ENCODE data around the gene PZP. TPM values are rescaled to one million over a fixed set of nuclear protein-coding genes. Genes with fewer than 3 reads are reported as not detected.

The PZP gene
- total and polyA plus RNA-seq, 2 of the 13 experiments (the other 11 are each of a cell fraction or from before 2014, with no cell fraction given) = 0.07 to 0.89 TPM

DNA sequence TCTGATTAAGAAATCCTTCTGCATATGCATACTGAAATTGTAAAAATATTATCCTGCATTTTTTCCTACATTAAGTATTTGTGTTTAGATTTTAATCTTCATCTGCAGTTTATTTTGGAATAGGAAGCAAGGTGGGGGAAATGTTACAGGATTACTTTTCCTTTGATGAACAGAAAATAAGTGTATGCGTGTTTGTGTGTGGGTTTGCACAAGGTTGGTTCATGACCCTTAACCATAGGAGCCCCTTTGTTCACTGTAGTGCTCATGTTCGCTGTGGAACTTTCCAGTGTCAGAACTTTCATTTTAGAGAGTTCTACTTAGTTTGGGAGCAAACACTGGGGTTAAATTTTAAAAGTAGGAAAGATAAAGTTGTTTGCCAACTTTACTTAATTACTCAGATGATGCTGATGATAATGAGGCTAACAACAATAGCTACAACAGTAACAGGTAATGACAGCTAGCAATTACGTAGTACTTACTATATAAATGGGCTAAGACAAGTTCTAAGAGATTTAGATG lies 86.0 kb downstream of the PZP start (continued):
- TF ChIP-seq, protein P1, sequence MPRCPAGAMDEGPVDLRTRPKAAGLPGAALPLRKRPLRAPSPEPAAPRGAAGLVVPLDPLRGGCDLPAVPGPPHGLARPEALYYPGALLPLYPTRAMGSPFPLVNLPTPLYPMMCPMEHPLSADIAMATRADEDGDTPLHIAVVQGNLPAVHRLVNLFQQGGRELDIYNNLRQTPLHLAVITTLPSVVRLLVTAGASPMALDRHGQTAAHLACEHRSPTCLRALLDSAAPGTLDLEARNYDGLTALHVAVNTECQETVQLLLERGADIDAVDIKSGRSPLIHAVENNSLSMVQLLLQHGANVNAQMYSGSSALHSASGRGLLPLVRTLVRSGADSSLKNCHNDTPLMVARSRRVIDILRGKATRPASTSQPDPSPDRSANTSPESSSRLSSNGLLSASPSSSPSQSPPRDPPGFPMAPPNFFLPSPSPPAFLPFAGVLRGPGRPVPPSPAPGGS (CRISPR knock-in tag; IDR thresholded peaks at IDR 0.05) = no peak
- no peak for TF ChIP-seq ZNF337 (CRISPR knock-in tag; IDR thresholded peaks at IDR 0.05; ENCODE audit: borderline replicate concordance, low read depth)
- TF ChIP-seq CENPX (CRISPR knock-in tag; IDR thresholded peaks at IDR 0.05) = no peak
- TF ChIP-seq PAF1 (CRISPR knock-in tag; IDR thresholded peaks at IDR 0.05) = no peak
- TF ChIP-seq ZNF274 (CRISPR knock-in tag; IDR thresholded peaks at IDR 0.05) = no peak
- TF ChIP-seq ZNF839 (CRISPR knock-in tag; IDR thresholded peaks at IDR 0.05; ENCODE audit: borderline replicate concordance) = no peak
- TF ChIP-seq, protein P2, sequence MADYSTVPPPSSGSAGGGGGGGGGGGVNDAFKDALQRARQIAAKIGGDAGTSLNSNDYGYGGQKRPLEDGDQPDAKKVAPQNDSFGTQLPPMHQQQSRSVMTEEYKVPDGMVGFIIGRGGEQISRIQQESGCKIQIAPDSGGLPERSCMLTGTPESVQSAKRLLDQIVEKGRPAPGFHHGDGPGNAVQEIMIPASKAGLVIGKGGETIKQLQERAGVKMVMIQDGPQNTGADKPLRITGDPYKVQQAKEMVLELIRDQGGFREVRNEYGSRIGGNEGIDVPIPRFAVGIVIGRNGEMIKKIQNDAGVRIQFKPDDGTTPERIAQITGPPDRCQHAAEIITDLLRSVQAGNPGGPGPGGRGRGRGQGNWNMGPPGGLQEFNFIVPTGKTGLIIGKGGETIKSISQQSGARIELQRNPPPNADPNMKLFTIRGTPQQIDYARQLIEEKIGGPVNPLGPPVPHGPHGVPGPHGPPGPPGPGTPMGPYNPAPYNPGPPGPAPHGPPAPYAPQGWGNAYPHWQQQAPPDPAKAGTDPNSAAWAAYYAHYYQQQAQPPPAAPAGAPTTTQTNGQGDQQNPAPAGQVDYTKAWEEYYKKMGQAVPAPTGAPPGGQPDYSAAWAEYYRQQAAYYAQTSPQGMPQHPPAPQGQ (CRISPR knock-in tag; IDR thresholded peaks at IDR 0.05; ENCODE audit: borderline replicate concordance) = no peak
- no peak for TF ChIP-seq ZNF556 (CRISPR knock-in tag; IDR thresholded peaks at IDR 0.05; ENCODE audit: borderline replicate concordance)
- TF ChIP-seq ZNF354B (CRISPR knock-in tag; IDR thresholded peaks at IDR 0.05) = no peak
- TF ChIP-seq ZNF772 (CRISPR knock-in tag; IDR thresholded peaks at IDR 0.05) = no peak
- no peak for TF ChIP-seq POLR2A (IDR thresholded peaks at IDR 0.05; ENCODE audit: insufficient read depth in 1 of 2, low read depth in 2 of 2, low read length in 2 of 2)
- TF ChIP-seq GLI4 (CRISPR knock-in tag; IDR thresholded peaks at IDR 0.05; ENCODE audit: borderline replicate concordance) = no peak
- peak; percentile 82 to 99; a peak in 3 of 4 replicates for TF ChIP-seq EP300 (IDR thresholded peaks at IDR 0.05; ENCODE audit: low read depth in 2 of 2, low read length in 2 of 2)
- TF ChIP-seq EP300 (CRISPR knock-in tag; IDR thresholded peaks at IDR 0.05; ENCODE audit: borderline replicate concordance) = peak; percentile 98
- TF ChIP-seq FOXA1 (IDR thresholded peaks at IDR 0.05) = peak; percentile 63; the same call in 1 of the 2 replicates
- peak; percentile 86 for TF ChIP-seq FOXA1 (CRISPR knock-in tag; IDR thresholded peaks at IDR 0.05)
- TF ChIP-seq, protein P3, sequence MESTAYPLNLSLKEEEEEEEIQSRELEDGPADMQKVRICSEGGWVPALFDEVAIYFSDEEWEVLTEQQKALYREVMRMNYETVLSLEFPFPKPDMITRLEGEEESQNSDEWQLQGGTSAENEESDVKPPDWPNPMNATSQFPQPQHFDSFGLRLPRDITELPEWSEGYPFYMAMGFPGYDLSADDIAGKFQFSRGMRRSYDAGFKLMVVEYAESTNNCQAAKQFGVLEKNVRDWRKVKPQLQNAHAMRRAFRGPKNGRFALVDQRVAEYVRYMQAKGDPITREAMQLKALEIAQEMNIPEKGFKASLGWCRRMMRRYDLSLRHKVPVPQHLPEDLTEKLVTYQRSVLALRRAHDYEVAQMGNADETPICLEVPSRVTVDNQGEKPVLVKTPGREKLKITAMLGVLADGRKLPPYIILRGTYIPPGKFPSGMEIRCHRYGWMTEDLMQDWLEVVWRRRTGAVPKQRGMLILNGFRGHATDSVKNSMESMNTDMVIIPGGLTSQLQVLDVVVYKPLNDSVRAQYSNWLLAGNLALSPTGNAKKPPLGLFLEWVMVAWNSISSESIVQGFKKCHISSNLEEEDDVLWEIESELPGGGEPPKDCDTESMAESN (CRISPR knock-in tag; conservative IDR thresholded peaks at IDR 0.05) = no peak
- TF ChIP-seq SMAD9 (CRISPR knock-in tag; IDR thresholded peaks at IDR 0.05) = no peak
- peak; percentile 99 for TF ChIP-seq NR2F6 (IDR thresholded peaks at IDR 0.05)
- TF ChIP-seq NR2F6 (CRISPR knock-in tag; IDR thresholded peaks at IDR 0.05) = peak; percentile 93
- TF ChIP-seq, protein P4, sequence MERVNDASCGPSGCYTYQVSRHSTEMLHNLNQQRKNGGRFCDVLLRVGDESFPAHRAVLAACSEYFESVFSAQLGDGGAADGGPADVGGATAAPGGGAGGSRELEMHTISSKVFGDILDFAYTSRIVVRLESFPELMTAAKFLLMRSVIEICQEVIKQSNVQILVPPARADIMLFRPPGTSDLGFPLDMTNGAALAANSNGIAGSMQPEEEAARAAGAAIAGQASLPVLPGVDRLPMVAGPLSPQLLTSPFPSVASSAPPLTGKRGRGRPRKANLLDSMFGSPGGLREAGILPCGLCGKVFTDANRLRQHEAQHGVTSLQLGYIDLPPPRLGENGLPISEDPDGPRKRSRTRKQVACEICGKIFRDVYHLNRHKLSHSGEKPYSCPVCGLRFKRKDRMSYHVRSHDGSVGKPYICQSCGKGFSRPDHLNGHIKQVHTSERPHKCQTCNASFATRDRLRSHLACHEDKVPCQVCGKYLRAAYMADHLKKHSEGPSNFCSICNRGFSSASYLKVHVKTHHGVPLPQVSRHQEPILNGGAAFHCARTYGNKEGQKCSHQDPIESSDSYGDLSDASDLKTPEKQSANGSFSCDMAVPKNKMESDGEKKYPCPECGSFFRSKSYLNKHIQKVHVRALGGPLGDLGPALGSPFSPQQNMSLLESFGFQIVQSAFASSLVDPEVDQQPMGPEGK (CRISPR knock-in tag; IDR thresholded peaks at IDR 0.05) = peak; percentile 84
- TF ChIP-seq EEA1 (CRISPR knock-in tag; IDR thresholded peaks at IDR 0.05; ENCODE audit: borderline replicate concordance) = no peak
